ENCODE results near the gene JAZF1. TPM values are rescaled to one million over a fixed set of nuclear protein-coding genes. Genes with fewer than 3 reads are reported as not detected.
"Not testable (repeated sequence)": the region's sequence is repeated elsewhere in the genome, so short reads cannot be mapped to it uniquely, and the experiment has no call there.

Gene JAZF1
- total and polyA plus RNA-seq, 12 donors, result 6.9 to 42.3 (median 30.0) TPM

DNA sequence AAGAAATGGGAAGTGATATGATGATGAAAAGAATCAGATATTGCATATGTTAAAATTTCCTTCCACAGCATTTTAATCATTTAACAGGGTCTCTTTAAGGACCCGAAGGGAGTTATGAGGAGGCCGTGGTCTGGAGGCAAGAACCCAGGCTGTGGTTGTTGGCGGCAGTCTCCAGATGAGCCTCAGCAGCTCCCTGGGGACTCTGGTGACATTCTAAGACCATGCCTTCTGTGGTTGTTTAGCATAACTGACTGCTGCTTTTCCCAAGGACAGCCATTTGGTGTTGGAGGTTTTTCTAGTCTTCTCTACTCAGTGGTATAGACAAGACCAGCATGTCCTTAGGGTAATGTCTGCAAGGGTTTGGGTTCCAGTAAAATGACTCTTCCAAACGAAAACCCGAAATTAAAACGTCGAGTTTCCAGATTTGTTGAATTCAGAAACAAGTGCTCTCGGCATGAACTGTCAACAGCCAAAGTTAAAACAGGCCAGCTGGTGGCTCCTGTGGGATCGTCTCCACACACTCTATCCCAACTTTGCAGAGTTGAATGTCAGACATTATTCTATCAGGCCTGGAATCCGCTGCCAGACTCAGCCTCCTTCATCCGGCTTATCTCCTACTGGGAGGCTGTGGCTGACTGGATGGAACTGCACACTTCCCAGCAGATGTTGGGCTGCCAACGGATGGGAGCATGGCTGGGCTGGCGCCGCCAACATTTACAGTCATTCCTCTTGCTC is 257.5 kb downstream of the JAZF1 start:
- 55 to 61% methylated on average over 14 of the region's 14 CpGs for WGBS, 2 donors
- no peaks in the 10 kb centered on the region for H3K9me3 ChIP-seq
- ATAC-seq (peak; percentile 69 to 90 (median 84)), DNase-seq (peak; percentile 45 to 59)
- no peaks in the 10 kb centered on the region for H3K27me3 ChIP-seq
- H3K36me3 ChIP-seq, result no peaks in the 10 kb centered on the region
- H3K27ac ChIP-seq, result peak overlapping the region in 2 of 10 donors; percentile 4 to 39
- TF ChIP-seq CTCF (IDR thresholded peaks at IDR 0.05), result no peak
- intact Hi-C loops (cut with DNase I), result loop anchor here in 9 of 10 donors (5.0 to 10.0 kb wide), 7 partner anchors 118 to 731 kb away; partner anchors contain the start of genes HOXA13 (in 2 of the 9) and TAX1BP1 (in 1 of the 9)
- H3K4me1 ChIP-seq, result peaks cover 0 to 27% (median 12%) of the 10 kb centered on the region in 9 donors
- H3K4me3 ChIP-seq, result no peak overlapping the region

GRCh38 chr7:27922389-27922788 is 258.2 kb downstream of the JAZF1 start:
- DNase-seq, H3K27me3 ChIP-seq, ATAC-seq, H3K36me3 ChIP-seq, H3K4me3 ChIP-seq, H3K27ac ChIP-seq, H3K9me3 ChIP-seq: not testable (repeated sequence)
- intact Hi-C loops (cut with DNase I), result loop anchor here in 9 of 10 donors (5.0 to 10.0 kb wide), 7 partner anchors 118 to 730 kb away; partner anchors contain the start of genes HOXA13 (in 2 of the 9) and TAX1BP1 (in 1 of the 9)
- WGBS, 2 donors, result 97% methylated on average over 8 of the region's 8 CpGs
- H3K4me1 ChIP-seq, result peaks cover 0 to 34% (median 12%) of the 10 kb centered on the region in 9 donors

GRCh38 chr7:27921081-27921836 is 259.3 kb downstream of the JAZF1 start:
- intact Hi-C loops (cut with DNase I), result loop anchor here in 9 of 10 donors (2.0 to 10.0 kb wide), 8 partner anchors 116 to 729 kb away; partner anchors contain the start of genes HOXA13 (in 2 of the 9) and TAX1BP1 (in 1 of the 9)
- peak in 7 of 8 donors; percentile 55 to 72 (median 62) for ATAC-seq
- Histone ChIP-seq H3K4me3 (no peak overlapping the region), H3K9me3 (peaks cover 0 to 5% (median 0%) of the 10 kb centered on the region in 11 donors), H3K27me3 (no peaks in the 10 kb centered on the region), H3K27ac (no peak overlapping the region), H3K4me1 (peaks cover 0 to 35% (median 12%) of the 10 kb centered on the region in 9 donors), H3K36me3 (no peaks in the 10 kb centered on the region)
- 62 to 69% methylated on average over 7 of the region's 7 CpGs for WGBS, 2 donors
- peak in 1 of 2 donors; percentile 51 for DNase-seq
- peak; percentile 12 to 75 (median 60) for TF ChIP-seq CTCF (IDR thresholded peaks at IDR 0.05)

GRCh38 chr7:27920281-27920946 is 260.2 kb downstream of the JAZF1 start:
- 87 to 88% methylated on average over 8 of the region's 8 CpGs for WGBS, 2 donors
- Histone ChIP-seq H3K27ac (no peak overlapping the region), H3K27me3 (no peaks in the 10 kb centered on the region), H3K36me3 (no peaks in the 10 kb centered on the region), H3K4me1 (peaks cover 0 to 30% (median 12%) of the 10 kb centered on the region in 9 donors), H3K4me3 (no peak overlapping the region), H3K9me3 (peaks cover 0 to 7% (median 0%) of the 10 kb centered on the region in 11 donors)
- no peak for ATAC-seq
- DNase-seq, result no peak
- no peak for TF ChIP-seq CTCF (IDR thresholded peaks at IDR 0.05)
- intact Hi-C loops (cut with DNase I), result loop anchor here in 9 of 10 donors (2.0 to 10.0 kb wide), 8 partner anchors 116 to 728 kb away; partner anchors contain the start of genes HOXA13 (in 2 of the 9) and TAX1BP1 (in 1 of the 9)
